ENCODE measurements around the gene UFSP1.

GRCh38 chr7:100859856-100860255 is 29.7 kb downstream of the UFSP1 start:
- TF ChIP-seq CTCF (IDR thresholded peaks at IDR 0.05; ENCODE audit: poor library complexity, severe bottlenecking) (no peak), SMC3 (conservative IDR thresholded peaks at IDR 0.05; ENCODE audit: poor library complexity) (no peak), POLR2AphosphoS5 (IDR thresholded peaks at IDR 0.05) (no peak), EZH2 (IDR thresholded peaks at IDR 0.05; ENCODE audit: borderline replicate concordance, insufficient read depth, low read length, poor library complexity, severe bottlenecking) (no peak), RAD21 (conservative IDR thresholded peaks at IDR 0.05) (no peak), EP300 (conservative IDR thresholded peaks at IDR 0.05; ENCODE audit: poor library complexity, severe bottlenecking) (no peak), REST (IDR thresholded peaks at IDR 0.05; ENCODE audit: borderline replicate concordance) (no peak), TAF1 (IDR thresholded peaks at IDR 0.05; ENCODE audit: low read depth) (no peak), MXI1 (conservative IDR thresholded peaks at IDR 0.05; ENCODE audit: poor library complexity, severe bottlenecking) (no peak)
